HEK293T (cell line): ENCODE data around the gene RSPO4.

Experiments
- CTCF ChIA-PET: fragments of 350-600 bp; formaldehyde crosslinking; extraction: SDS; loops from one replicate; lab custom pipeline; 2021; ENCODE audit warnings: antibody characterized with exemption, inconsistent platforms; lab: Yijun Ruan, JAX
- POLR2A ChIA-PET: fragments of 350-600 bp; formaldehyde crosslinking; extraction: SDS; loops from one replicate; lab custom pipeline; 2020; ENCODE audit warnings: antibody characterized with exemption, inconsistent platforms; lab: Yijun Ruan, JAX
- DNase-seq: peaks from one replicate; pipeline ENCODE4 v3.0.0; 2012; ENCODE audit warnings: mixed read lengths; ENCODE audit errors: extremely low spot score
- ARNT ChIP-seq: fragments of 450-650 bp; IDR thresholded peaks from 2 replicates; pipeline ENCODE4 v1.6.1; 2017; ENCODE audit warnings: mild to moderate bottlenecking
- BHLHE40 ChIP-seq: fragments of 450-650 bp; IDR thresholded peaks from 2 replicates; pipeline ENCODE4 v1.6.1; 2016; ENCODE audit warnings: mild to moderate bottlenecking, moderate library complexity, borderline replicate concordance
- CTBP1 ChIP-seq: fragments of 450-650 bp; IDR thresholded peaks from 2 replicates; pipeline ENCODE4 v1.6.1; 2016; ENCODE audit warnings: borderline replicate concordance
- ELF4 ChIP-seq: fragments of 450-650 bp; IDR thresholded peaks from 2 replicates; pipeline ENCODE4 v1.6.1; 2017; ENCODE audit warnings: antibody characterized with exemption
- FOXA1 ChIP-seq: fragments of 450-650 bp; IDR thresholded peaks from 2 replicates; pipeline ENCODE4 v1.6.1; 2016; ENCODE audit warnings: mild to moderate bottlenecking
- FOXK2 ChIP-seq: fragments of 450-650 bp; IDR thresholded peaks from 2 replicates; pipeline ENCODE4 v1.6.1; 2016; ENCODE audit warnings: mild to moderate bottlenecking
- FOXM1 ChIP-seq: fragments of 450-650 bp; IDR thresholded peaks from 2 replicates; pipeline ENCODE4 v1.6.1; 2017; ENCODE audit warnings: mild to moderate bottlenecking, borderline replicate concordance
- HDGF ChIP-seq: fragments of 450-650 bp; IDR thresholded peaks from 2 replicates; pipeline ENCODE4 v1.6.1; 2017; ENCODE audit warnings: antibody characterized with exemption, borderline replicate concordance
- L3MBTL2 ChIP-seq: fragments of 450-650 bp; conservative IDR thresholded peaks from 2 replicates; pipeline ENCODE4 v1.6.1; 2016; ENCODE audit warnings: mild to moderate bottlenecking
- LEF1 ChIP-seq: fragments of 450-650 bp; IDR thresholded peaks from 2 replicates; pipeline ENCODE4 v1.6.1; 2017; ENCODE audit warnings: mild to moderate bottlenecking, borderline replicate concordance
- NFRKB ChIP-seq: fragments of 450-650 bp; IDR thresholded peaks from 2 replicates; pipeline ENCODE4 v1.6.1; 2016; ENCODE audit warnings: mild to moderate bottlenecking, moderate library complexity
- SP1 ChIP-seq: fragments of 450-650 bp; IDR thresholded peaks from 2 replicates; pipeline ENCODE4 v1.6.1; 2017
- SUZ12 ChIP-seq: fragments of 450-650 bp; IDR thresholded peaks from 2 replicates; pipeline ENCODE4 v1.6.1; 2016; ENCODE audit warnings: mild to moderate bottlenecking
- TARDBP ChIP-seq: fragments of 450-650 bp; IDR thresholded peaks from 2 replicates; pipeline ENCODE4 v1.6.1; 2016
- ZNF384 ChIP-seq: fragments of 450-650 bp; IDR thresholded peaks from 2 replicates; pipeline ENCODE4 v1.6.1; 2016
- TF ChIP-seq, protein P1 (sequence below): fragments of 450-650 bp; IDR thresholded peaks from 2 replicates; pipeline ENCODE4 v1.6.1; 2016

Gene RSPO4

DNA sequence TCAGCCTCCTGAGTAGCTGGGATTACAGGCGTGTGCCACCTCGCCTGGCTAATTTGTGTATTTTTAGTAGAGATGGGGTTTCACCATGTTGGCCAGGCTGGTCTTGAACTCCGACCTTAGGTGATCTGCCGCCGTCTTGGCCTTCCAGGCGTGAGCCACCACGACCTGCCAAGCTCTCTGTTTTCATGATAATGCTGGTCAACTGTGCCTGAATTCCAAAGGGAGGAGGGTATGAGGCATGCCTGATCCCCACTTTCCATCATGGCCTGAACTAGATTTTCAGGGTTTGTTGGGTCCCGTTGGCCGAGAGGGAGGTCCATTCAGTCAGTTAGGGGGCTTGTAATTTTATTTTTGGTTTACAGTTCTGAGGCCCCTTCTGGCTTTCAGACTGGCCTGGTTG, 58.0 kb downstream of the RSPO4 start:
- TF ChIP-seq BHLHE40: no peak
- TF ChIP-seq SUZ12: no peak
- TF ChIP-seq CTBP1: no peak
- TF ChIP-seq, protein P1, sequence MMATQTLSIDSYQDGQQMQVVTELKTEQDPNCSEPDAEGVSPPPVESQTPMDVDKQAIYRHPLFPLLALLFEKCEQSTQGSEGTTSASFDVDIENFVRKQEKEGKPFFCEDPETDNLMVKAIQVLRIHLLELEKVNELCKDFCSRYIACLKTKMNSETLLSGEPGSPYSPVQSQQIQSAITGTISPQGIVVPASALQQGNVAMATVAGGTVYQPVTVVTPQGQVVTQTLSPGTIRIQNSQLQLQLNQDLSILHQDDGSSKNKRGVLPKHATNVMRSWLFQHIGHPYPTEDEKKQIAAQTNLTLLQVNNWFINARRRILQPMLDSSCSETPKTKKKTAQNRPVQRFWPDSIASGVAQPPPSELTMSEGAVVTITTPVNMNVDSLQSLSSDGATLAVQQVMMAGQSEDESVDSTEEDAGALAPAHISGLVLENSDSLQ: no peak
- TF ChIP-seq FOXK2: no peak
- no peak for TF ChIP-seq LEF1
- TF ChIP-seq FOXA1: no peak
- TF ChIP-seq ELF4: no peak
- TF ChIP-seq ARNT: no peak
- no peak for TF ChIP-seq NFRKB
- TF ChIP-seq HDGF: no peak
- TF ChIP-seq ZNF384: no peak
- TF ChIP-seq TARDBP: no peak
- TF ChIP-seq SP1: no peak
- TF ChIP-seq L3MBTL2: no peak
- TF ChIP-seq FOXM1: no peak
- no peak for DNase-seq
- POLR2A ChIA-PET: no interaction called here
- CTCF ChIA-PET: no interaction called here

GRCh38 chr20:942611-943010, 59.5 kb downstream of the RSPO4 start:
- TF ChIP-seq FOXM1: no peak
- no peak for TF ChIP-seq ARNT
- TF ChIP-seq FOXK2: no peak
- TF ChIP-seq SP1: no peak
- TF ChIP-seq ELF4: no peak
- no peak for TF ChIP-seq FOXA1
- no peak for TF ChIP-seq LEF1
- no peak for TF ChIP-seq ZNF384
- TF ChIP-seq CTBP1: no peak
- no peak for TF ChIP-seq L3MBTL2
- TF ChIP-seq SUZ12: no peak
- POLR2A ChIA-PET: no interaction called here
- CTCF ChIA-PET: no interaction called here
- DNase-seq: no peak

- DNase-seq: no peak
- ChIA-PET CTCF (no interaction called here), POLR2A (no interaction called here)
- TF ChIP-seq TARDBP: no peak
- TF ChIP-seq L3MBTL2: no peak
- TF ChIP-seq, protein P1: no peak
- TF ChIP-seq LEF1: no peak
- TF ChIP-seq ZNF384: no peak
- TF ChIP-seq ARNT: no peak
- TF ChIP-seq FOXK2: no peak
- no peak for TF ChIP-seq BHLHE40
Measured at GRCh38 chr20:940926-941325, 61.2 kb downstream of the RSPO4 start.

- ChIA-PET CTCF (no interaction called here), POLR2A (no interaction called here)
- TF ChIP-seq FOXA1: no peak
- TF ChIP-seq TARDBP: no peak
- no peak for TF ChIP-seq SP1
- DNase-seq: no peak
Measured at GRCh38 chr20:939606-940005, 62.5 kb downstream of the RSPO4 start.

GRCh38 chr20:934186-934840, 67.8 kb downstream of the RSPO4 start:
- ChIA-PET POLR2A (no interaction called here), CTCF (no interaction called here)
- TF ChIP-seq BHLHE40 (no peak), FOXA1 (no peak), LEF1 (no peak), FOXK2 (no peak), HDGF (no peak), ARNT (no peak), SUZ12 (no peak), CTBP1 (no peak), ELF4 (no peak), FOXM1 (no peak), L3MBTL2 (no peak), SP1 (no peak), ZNF384 (no peak)
- TF ChIP-seq, protein P1: no peak
- DNase-seq: no peak

GRCh38 chr20:933029-933428, 69.1 kb downstream of the RSPO4 start:
- ChIA-PET POLR2A (no interaction called here), CTCF (no interaction called here)
- no peak for TF ChIP-seq FOXA1
- TF ChIP-seq LEF1: no peak
- TF ChIP-seq BHLHE40: no peak
- TF ChIP-seq TARDBP: no peak
- no peak for TF ChIP-seq SUZ12
- TF ChIP-seq ZNF384: no peak
- no peak for TF ChIP-seq CTBP1
- no peak for TF ChIP-seq ARNT
- no peak for TF ChIP-seq FOXM1
- no peak for TF ChIP-seq SP1
- no peak for TF ChIP-seq L3MBTL2
- TF ChIP-seq, protein P1: no peak
- TF ChIP-seq ELF4: no peak
- TF ChIP-seq NFRKB: no peak
- no peak for DNase-seq
